Smooth muscle cell (in vitro differentiated cells): ENCODE measurements around the gene PDP2. TPM values are rescaled to one million over a fixed set of nuclear protein-coding genes. Genes with fewer than 3 reads are reported as not detected.

Experiments used
- DNase-seq: peaks from one replicate; lab custom pipeline; 2025; ENCODE audit not compliant: unreplicated experiment; lab: John Stamatoyannopoulos, UW
- H2AFZ ChIP-seq: fragments of 200-600 bp; sonication (generic); 2 replicates; pipeline ENCODE4 v1.6.0; 2016; ENCODE audit warnings: antibody characterized with exemption, low read depth, mild to moderate bottlenecking
- H3F3A ChIP-seq: fragments of 200-600 bp; sonication (generic); 2 replicates; pipeline ENCODE4 v1.6.0; 2017; ENCODE audit warnings: antibody characterized with exemption, low read depth
- H3K27ac ChIP-seq: fragments of 200-600 bp; sonication (generic); 2 replicates; pipeline ENCODE4 v1.5.1; 2016; ENCODE audit warnings: low read depth, mild to moderate bottlenecking
- H3K27me3 ChIP-seq: fragments of 200-600 bp; sonication (generic); 2 replicates; pipeline ENCODE4 v1.6.1; 2016; ENCODE audit warnings: low read depth, mild to moderate bottlenecking
- H3K36me3 ChIP-seq: fragments of 200-600 bp; sonication (generic); 2 replicates; pipeline ENCODE4 v1.5.1; 2016; ENCODE audit warnings: low read depth
- H3K4me1 ChIP-seq: fragments of 200-600 bp; sonication (generic); 2 replicates; pipeline ENCODE4 v1.5.1; 2016; ENCODE audit warnings: low read depth
- H3K4me2 ChIP-seq: fragments of 200-600 bp; sonication (generic); 2 replicates; pipeline ENCODE4 v1.6.0; 2016; ENCODE audit warnings: mild to moderate bottlenecking
- H3K4me3 ChIP-seq: fragments of 200-600 bp; sonication (generic); 2 replicates; pipeline ENCODE4 v1.5.1; 2016; ENCODE audit warnings: mild to moderate bottlenecking
- H3K79me2 ChIP-seq: fragments of 200-600 bp; sonication (generic); 2 replicates; pipeline ENCODE4 v1.6.0; 2016; ENCODE audit warnings: low read depth, mild to moderate bottlenecking
- H3K9ac ChIP-seq: fragments of 200-600 bp; sonication (generic); 2 replicates; pipeline ENCODE4 v1.6.0; 2016; ENCODE audit warnings: low read depth
- H3K9me3 ChIP-seq: fragments of 200-600 bp; sonication (generic); replicated peaks from 2 replicates; pipeline ENCODE4 v1.5.1; 2016; ENCODE audit warnings: low read depth
- H4K20me1 ChIP-seq: fragments of 200-600 bp; sonication (generic); 2 replicates; pipeline ENCODE4 v1.6.0; 2016; ENCODE audit warnings: low read depth
- CTCF ChIP-seq: fragments of 200-600 bp; sonication (generic); IDR thresholded peaks from 2 replicates; pipeline ENCODE4 v1.5.1; 2017; ENCODE audit warnings: borderline replicate concordance, mild to moderate bottlenecking, antibody characterized with exemption; ENCODE audit not compliant: insufficient read depth, poor library complexity, severe bottlenecking
- WGBS: methylation state at CpG from one replicate; pipeline ENCODE4 v1.1.7; 2016; ENCODE audit warnings: low lambda C conversion rate; 5-methylcytosine and 5-hydroxymethylcytosine counted together
- polyA plus RNA-seq: library from polyadenylated mRNA; unstranded; fragments of >200 nt; fragmentation: Nextera tagmentation; extraction: Ambion mirVana; gene quantifications from 2 replicates; pipeline ENCODE4 v1.2.1, GENCODE V29; 2016
- total RNA-seq: library from RNA; depleted of rRNA; stranded (reverse); fragments of >200 nt; gene quantifications from 2 replicates; pipeline ENCODE4 v1.2.3, GENCODE V29; 2014

The PDP2 gene
- total RNA-seq: 3.2 and 5.7 TPM in 2 replicates
- polyA plus RNA-seq: 1.1 and 1.5 TPM in 2 replicates

GRCh38 chr16:66880288-66881013, at the start of gene PDP2:
PDP2 (plus strand) TSS chr16:66880515; CDS start chr16:66884285, 3,770 bp downstream.
- H3K27me3 ChIP-seq: no peaks in the 10 kb centered on the region
- no peaks in the 10 kb centered on the region for H3K36me3 ChIP-seq
- no peaks in the 10 kb centered on the region for H3K9me3 ChIP-seq
- no peaks in the 10 kb centered on the region for H3K4me1 ChIP-seq
- no peaks in the 10 kb centered on the region for H3K79me2 ChIP-seq
- peak within 1 kb of the TSS; percentile 82 for H3K9ac ChIP-seq
- no peak for TF ChIP-seq CTCF
- no peak within 1 kb of the TSS for H3K27ac ChIP-seq
- peaks cover 3% of the 10 kb centered on the region for H4K20me1 ChIP-seq
- DNase-seq: peak; percentile 72
- H2AFZ ChIP-seq: peak within 1 kb of the TSS; percentile 77
- H3K4me2 ChIP-seq: peak within 1 kb of the TSS; percentile 100
- H3F3A ChIP-seq: peaks cover 13% of the 10 kb centered on the region
- H3K4me3 ChIP-seq: peak within 1 kb of the TSS; percentile 84
- 1% methylated on average over 45 of the region's 58 CpGs for WGBS

DNA sequence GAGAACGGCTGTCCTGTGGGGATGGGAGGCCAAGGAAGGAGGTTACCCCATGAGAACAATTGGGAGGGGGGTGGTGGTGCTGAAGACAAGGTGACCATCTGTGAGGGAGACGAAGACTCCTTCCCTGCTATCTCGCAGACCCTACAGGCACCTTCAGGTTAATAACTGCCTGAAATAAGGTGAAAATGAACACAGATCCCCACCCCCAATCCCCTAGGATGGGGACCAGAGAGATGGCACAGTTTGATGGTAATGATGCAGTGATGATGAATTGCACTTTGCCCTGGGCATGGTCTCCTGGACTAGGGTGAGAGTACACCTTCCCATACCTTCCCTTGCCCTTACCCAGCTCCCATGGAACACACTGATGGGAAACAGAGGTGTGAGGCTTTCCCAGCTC, 48.1 kb upstream of the PDP2 start:
- H2AFZ ChIP-seq: no peak overlapping the region
- 91% methylated on average over 3 of the region's 3 CpGs for WGBS
- H3K27ac ChIP-seq: no peak overlapping the region
- peaks cover 11% of the 10 kb centered on the region for H3K4me1 ChIP-seq
- H3K36me3 ChIP-seq: no peaks in the 10 kb centered on the region
- no peaks in the 10 kb centered on the region for H3F3A ChIP-seq
- H3K4me2 ChIP-seq: no peak overlapping the region
- H3K9me3 ChIP-seq: no peaks in the 10 kb centered on the region
- no peak for DNase-seq
- no peak overlapping the region for H3K4me3 ChIP-seq
- TF ChIP-seq CTCF: no peak
- peaks cover 16% of the 10 kb centered on the region for H3K79me2 ChIP-seq
- H3K9ac ChIP-seq: no peak overlapping the region
- peaks cover 23% of the 10 kb centered on the region for H4K20me1 ChIP-seq
- H3K27me3 ChIP-seq: peaks cover 11% of the 10 kb centered on the region

GRCh38 chr16:66832661-66833305, 47.5 kb upstream of the PDP2 start:
- H3K27ac ChIP-seq: no peak overlapping the region

More at GRCh38 chr16:66832661-66833305, 47.5 kb upstream of the PDP2 start:
- H3K4me2 ChIP-seq: no peak overlapping the region
- H2AFZ ChIP-seq: no peak overlapping the region
- H3K36me3 ChIP-seq: no peaks in the 10 kb centered on the region
- peaks cover 15% of the 10 kb centered on the region for H3K79me2 ChIP-seq
- peaks cover 21% of the 10 kb centered on the region for H4K20me1 ChIP-seq
- H3K4me1 ChIP-seq: peaks cover 11% of the 10 kb centered on the region
- no peak for DNase-seq
- no peaks in the 10 kb centered on the region for H3K9me3 ChIP-seq
- H3K4me3 ChIP-seq: no peak overlapping the region
- no peak for TF ChIP-seq CTCF
- no peak overlapping the region for H3K9ac ChIP-seq
- peaks cover 17% of the 10 kb centered on the region for H3K27me3 ChIP-seq
- no peaks in the 10 kb centered on the region for H3F3A ChIP-seq
- 81% methylated on average over 7 of the region's 7 CpGs for WGBS
